Omental fat pad (tissue), 4 donors: ENCODE data around the gene DMWD. TPM values are rescaled to one million over a fixed set of nuclear protein-coding genes. Genes with fewer than 3 reads are reported as not detected.

Source experiments
- ATAC-seq: fragments of 150-250 bp; one replicate; pipeline ENCODE4 v1.9.1; 2016; ENCODE audit warnings: mild to moderate bottlenecking, moderate library complexity; ENCODE audit not compliant: low FRiP score
- DNase-seq: peaks from one replicate; pipeline ENCODE4 v3.0.0-alpha.2; 2019; ENCODE audit warnings: low spot score
- total RNA-seq, 4 donors: library from RNA; depleted of rRNA; stranded (reverse); fragments of >200 nt; gene quantifications; one replicate each; pipeline ENCODE4 v1.1.0, GENCODE V29; 2016
- TF ChIP-seq, protein P1 (sequence below), 3 donors: fragments of 450-650 bp; IDR thresholded peaks; one replicate each; pipeline ENCODE4 v1.5.1; 2016 to 2017; ENCODE audit warnings: antibody characterized with exemption in 3 of 3, mild to moderate bottlenecking in 3 of 3, moderate library complexity in 2 of 3

Gene DMWD
- total RNA-seq, 4 donors from 2014 or later = 26.2 to 42.5 (median 35.9) TPM

DNA sequence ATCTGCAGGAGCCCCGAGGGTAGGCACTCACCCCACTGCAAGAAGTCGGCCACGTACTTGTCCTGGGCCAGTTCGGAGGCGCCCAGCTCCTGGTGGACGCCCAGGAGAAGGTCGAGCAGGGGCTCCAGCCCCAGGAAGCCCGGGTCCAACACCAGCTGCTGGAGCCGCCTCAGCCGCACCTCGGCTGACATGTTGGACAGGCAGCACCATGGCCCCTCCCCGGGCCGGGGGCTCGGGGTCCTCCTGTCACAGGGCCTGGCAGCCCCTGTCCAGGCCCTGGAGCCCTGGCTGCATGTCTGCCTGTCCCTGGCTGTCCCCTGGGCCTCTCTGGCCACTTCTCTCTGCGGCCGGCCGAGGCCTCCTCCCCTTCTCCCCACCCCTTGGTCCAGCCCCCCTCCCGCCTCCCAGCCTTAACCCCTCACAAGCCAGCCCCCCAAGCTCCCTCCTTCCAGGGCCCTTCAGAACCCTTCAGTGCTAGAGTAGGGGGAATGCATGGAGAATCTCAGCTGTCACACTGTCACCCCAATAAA is 10.4 kb downstream of the DMWD start, which contains the start of gene DMPK:
Gene DMPK (minus strand): TSS at position 329 of the 530 bp plus-strand sequence. CDS start 138 bp downstream, at position 191.
- DNase-seq (no peak), ATAC-seq (no peak)
- TF ChIP-seq, protein P1, sequence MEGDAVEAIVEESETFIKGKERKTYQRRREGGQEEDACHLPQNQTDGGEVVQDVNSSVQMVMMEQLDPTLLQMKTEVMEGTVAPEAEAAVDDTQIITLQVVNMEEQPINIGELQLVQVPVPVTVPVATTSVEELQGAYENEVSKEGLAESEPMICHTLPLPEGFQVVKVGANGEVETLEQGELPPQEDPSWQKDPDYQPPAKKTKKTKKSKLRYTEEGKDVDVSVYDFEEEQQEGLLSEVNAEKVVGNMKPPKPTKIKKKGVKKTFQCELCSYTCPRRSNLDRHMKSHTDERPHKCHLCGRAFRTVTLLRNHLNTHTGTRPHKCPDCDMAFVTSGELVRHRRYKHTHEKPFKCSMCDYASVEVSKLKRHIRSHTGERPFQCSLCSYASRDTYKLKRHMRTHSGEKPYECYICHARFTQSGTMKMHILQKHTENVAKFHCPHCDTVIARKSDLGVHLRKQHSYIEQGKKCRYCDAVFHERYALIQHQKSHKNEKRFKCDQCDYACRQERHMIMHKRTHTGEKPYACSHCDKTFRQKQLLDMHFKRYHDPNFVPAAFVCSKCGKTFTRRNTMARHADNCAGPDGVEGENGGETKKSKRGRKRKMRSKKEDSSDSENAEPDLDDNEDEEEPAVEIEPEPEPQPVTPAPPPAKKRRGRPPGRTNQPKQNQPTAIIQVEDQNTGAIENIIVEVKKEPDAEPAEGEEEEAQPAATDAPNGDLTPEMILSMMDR (IDR thresholded peaks at IDR 0.05) = no peak

DNA sequence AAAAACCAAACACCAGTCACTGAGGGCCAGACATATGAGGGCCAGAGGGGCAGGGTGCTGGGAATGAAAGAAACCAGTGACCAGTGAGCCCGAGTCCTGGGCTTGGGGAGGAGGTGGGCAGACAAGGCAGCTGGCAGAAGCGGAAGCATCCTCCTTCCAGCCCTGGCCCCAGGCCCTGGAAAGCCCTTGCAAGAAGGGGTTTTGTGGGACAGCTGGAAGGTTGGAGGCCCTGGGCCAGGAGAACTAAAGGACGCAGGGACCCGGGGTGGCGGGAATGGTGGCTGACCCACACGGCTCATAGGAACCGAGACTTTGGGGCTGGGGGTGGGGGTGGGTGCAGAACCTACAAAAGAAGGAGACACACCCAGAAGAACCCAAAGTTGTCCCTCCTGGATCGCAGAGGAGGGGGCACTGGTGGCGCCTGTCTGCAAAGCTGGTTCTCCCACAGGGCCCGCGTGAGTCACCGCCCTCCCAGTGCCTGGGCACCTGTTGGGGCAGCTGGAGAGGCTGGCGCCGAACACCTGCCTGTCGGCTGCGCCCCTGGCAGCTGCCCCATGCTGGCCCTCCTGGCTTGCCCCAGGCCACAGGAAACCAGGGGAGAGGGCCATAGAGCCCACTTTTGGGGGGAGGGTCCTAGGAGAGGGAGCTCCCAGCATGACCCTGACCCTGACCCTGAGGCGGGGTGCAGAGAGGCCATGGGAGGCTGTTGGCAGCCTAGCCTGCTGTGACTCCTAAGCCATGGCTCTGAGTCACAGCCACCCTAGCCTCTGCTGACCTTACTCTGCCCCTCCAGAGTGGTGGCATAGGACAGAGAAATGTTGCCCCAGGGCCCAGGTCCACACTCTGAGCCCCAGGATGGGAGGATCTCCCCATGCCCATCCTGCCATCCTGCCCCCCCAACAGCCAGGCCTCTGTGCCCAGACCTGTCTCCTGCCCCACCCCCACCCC is 11.2 kb downstream of the DMWD start:
- ATAC-seq = peak; percentile 35
- TF ChIP-seq, protein P1 (IDR thresholded peaks at IDR 0.05) = no peak
- no peak for DNase-seq

DNA sequence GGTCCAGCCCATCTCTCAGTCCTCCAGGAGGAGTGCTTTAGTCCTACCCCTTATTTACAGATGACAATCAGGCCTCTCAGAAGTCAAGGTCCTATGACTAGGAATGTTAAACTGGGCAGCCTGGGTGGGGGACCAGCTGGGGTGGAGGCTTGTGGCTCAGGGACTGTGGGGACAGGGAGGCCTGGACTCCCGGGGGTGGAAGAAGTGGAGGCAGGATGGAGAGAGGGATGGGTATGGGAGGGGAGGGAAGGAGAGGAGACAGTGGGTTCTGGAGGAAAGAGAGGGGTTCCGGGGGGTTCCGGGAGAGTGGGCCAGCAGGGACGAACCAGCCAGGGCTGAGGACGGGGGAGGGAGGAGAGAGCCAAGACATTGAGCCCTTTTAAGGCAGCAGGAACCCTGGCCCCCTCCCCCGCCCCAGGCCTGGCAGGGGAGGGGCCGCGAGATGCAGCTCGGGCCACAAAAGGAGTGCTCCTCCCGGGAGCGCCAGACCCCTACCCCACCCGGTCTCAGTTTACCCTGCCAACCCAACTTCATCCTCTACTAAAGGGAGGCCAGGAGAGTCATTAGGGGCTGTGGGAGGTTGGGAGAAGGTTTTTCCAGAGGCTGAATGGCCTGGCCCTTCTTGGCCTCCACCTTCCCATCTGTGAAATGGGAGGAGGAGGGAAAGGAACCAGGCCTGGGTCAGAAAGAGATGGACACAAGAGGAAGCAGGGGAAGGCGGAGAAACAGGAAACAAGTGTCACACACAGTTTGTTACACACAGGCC is 12.0 kb downstream of the DMWD start:
- no peak for ATAC-seq
- no peak for DNase-seq
- TF ChIP-seq, protein P1 (IDR thresholded peaks at IDR 0.05) = no peak

DNA sequence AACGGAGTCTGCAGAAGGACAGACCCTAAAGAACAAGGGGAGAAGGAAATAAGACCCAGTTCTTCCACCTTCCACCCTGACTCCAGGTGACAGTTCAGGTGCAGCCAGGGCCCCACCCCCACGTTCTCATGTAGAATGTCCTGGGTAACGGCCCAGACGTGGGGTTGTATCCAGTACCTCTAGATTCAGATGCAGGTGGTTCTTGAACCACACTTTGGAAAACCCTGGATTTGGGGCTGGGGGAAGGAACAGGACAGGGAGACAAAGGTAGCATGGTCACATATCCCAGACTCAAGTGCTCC is 12.5 kb downstream of the DMWD start:
- no peak for ATAC-seq
- TF ChIP-seq, protein P1 (IDR thresholded peaks at IDR 0.05) = no peak
- no peak for DNase-seq

DNA sequence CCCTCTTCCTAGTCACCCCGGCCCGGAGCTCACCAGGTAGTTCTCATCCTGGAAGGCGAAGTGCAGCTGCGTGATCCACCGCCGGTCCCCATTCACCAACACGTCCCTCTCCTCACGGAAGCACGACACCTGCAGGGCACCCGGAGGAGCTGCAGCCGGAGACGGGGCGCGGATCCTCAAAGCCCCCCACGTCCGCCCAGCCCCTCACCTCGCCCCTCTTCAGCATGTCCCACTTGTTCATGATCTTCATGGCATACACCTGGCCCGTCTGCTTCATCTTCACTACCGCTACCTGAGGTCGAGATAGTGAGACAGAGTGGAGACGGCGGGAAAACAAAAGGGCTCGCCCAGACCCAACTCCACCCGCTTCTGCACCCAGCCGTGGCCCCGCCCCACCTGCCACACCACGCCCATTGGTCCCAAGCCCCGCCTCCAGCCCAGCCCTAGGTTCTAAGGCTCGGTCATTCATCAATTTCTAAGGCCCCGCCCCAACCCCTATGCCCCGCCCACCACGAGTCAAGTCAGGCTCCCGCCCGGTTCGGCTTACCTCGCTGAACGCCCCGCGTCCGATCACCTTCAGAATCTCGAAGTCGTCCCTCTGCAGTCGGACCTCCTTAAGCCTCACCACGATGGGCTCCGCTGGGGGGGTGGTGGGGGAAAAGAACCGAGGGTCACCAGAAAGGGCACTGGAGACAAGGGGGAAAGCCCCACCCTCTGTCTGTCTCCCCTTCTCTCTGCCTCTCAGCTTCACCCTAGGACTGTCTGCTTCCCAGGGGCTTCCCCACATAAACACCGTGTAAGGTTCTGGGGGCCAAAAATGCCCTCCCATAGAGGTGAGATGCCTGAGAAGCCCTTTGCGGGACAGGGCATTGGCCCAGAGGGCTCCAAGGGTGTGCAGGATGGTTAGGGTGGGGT is 13.2 kb downstream of the DMWD start:
- TF ChIP-seq, protein P1 (IDR thresholded peaks at IDR 0.05) = no peak
- peak; percentile 91 for DNase-seq
- ATAC-seq = peak; percentile 76

DNA sequence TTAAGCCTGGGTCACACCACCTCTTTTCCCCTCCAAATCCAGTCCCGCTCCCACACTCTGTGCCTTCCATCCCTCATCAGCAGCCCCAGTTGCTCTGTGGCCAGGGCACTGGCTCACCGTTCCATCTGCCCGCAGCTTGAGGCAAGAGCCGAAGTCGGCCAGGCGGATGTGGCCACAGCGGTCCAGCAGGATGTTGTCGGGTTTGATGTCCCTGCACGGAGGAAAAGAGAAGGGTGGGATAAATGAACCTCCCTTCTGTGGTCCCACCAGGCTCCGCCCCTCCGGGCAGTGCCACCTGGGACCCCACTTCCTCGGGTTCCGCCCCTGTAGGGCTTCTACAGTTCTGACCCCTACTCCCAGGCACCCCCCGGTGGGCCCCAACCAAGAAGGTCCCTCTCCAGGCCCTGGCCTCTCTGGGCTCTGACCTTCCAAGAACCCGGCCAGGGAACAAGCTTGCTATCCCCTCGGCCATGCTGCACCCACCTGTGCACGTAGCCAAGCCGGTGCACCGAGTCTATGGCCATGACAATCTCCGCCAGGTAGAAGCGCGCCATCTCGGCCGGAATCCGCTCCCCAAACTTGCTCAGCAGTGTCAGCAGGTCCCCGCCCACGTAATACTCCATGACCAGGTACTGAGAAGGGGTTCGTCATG is 14.5 kb downstream of the DMWD start:
- DNase-seq = no peak

More for the DNA sequence above, 14.5 kb downstream of the DMWD start:
- TF ChIP-seq, protein P1 (IDR thresholded peaks at IDR 0.05) = no peak
- no peak for ATAC-seq
